ENCODE data around the gene TNFRSF8. TPM values are rescaled to one million over a fixed set of nuclear protein-coding genes. Genes with fewer than 3 reads are reported as not detected.

The TNFRSF8 gene
- total RNA-seq, 1 donor from 2014 or later, result 0.35 TPM

DNA sequence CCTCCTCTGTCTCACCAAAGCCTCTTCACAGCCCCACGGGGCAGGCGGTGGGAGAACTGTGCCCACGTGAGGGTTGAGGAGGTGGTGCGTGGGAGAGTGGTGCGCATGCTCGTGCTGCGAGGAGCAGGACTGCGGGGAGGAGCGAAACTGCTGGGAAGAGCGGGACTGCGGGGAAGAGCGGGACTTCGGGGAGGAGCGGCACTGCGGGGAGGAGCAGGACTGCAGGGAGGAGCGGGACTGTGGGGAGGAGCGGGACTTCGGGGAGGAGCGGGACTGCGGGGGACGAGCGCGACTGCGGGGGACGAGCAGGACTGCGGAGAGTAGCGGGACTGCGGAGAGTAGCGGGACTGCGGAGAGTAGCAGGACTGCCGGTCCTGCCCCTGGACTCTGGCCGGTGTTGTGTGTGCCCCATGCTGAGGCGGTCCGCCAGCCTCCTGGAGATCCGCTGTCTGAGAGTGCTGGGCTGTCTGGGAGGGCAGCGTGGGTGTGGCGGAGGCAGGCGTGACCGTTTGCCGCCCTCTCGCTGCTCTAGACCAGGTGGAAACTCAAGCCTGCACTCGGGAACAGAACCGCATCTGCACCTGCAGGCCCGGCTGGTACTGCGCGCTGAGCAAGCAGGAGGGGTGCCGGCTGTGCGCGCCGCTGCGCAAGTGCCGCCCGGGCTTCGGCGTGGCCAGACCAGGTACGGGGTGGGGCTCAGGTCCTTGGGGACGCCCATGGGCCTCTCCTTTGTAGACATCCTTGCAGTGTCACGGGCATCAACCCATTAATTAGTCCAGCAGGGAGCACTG is 128.3 kb downstream of the TNFRSF8 start:
- TF ChIP-seq, protein P1, sequence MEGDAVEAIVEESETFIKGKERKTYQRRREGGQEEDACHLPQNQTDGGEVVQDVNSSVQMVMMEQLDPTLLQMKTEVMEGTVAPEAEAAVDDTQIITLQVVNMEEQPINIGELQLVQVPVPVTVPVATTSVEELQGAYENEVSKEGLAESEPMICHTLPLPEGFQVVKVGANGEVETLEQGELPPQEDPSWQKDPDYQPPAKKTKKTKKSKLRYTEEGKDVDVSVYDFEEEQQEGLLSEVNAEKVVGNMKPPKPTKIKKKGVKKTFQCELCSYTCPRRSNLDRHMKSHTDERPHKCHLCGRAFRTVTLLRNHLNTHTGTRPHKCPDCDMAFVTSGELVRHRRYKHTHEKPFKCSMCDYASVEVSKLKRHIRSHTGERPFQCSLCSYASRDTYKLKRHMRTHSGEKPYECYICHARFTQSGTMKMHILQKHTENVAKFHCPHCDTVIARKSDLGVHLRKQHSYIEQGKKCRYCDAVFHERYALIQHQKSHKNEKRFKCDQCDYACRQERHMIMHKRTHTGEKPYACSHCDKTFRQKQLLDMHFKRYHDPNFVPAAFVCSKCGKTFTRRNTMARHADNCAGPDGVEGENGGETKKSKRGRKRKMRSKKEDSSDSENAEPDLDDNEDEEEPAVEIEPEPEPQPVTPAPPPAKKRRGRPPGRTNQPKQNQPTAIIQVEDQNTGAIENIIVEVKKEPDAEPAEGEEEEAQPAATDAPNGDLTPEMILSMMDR (conservative IDR thresholded peaks at IDR 0.05; ENCODE audit: low read depth, low read length), result no peak
- no peak overlapping the region for H3K4me3 ChIP-seq (ENCODE audit: low read depth, low read length)

More for the DNA sequence above, 128.3 kb downstream of the TNFRSF8 start:
- no peak for DNase-seq (ENCODE audit: low read depth)

Other genes starting within 250 kb of the TNFRSF8 start
- gene NPPA, start 215.5 kb upstream of the TNFRSF8 start, total RNA-seq, result not detected in 2 replicates
- 1.2 and 3.5 TPM in 2 replicates for gene NPPB, start 204.4 kb upstream of the TNFRSF8 start, total RNA-seq
- gene KIAA2013, start 136.9 kb upstream of the TNFRSF8 start, total RNA-seq, result 82.2 and 100 TPM in 2 replicates
- gene PLOD1, start 128.6 kb upstream of the TNFRSF8 start, total RNA-seq, result 108 and 147 TPM in 2 replicates
- gene MFN2, start 82.9 kb upstream of the TNFRSF8 start, total RNA-seq, result 53.6 and 63.2 TPM in 2 replicates
- gene MIIP, start 43.8 kb upstream of the TNFRSF8 start, total RNA-seq, result 57.0 and 61.7 TPM in 2 replicates
- 0.06 and 1.5 TPM in 2 replicates for gene TNFRSF1B, start 103.7 kb downstream of the TNFRSF8 start, total RNA-seq
- 12.8 and 13.8 TPM in 2 replicates for gene VPS13D, start 166.7 kb downstream of the TNFRSF8 start, total RNA-seq